ENCODE data around the gene MC5R.
"Not testable (repeated sequence)": the region's sequence is repeated elsewhere in the genome, so short reads cannot be mapped to it uniquely, and the experiment has no call there.

The MC5R gene

GRCh38 chr18:13836559-13836958 is 12.6 kb downstream of the MC5R start:
- Histone ChIP-seq H3K36me3 (ENCODE audit: control insufficient read depth, insufficient read depth, low read length) (no peaks in the 10 kb centered on the region), H3K27me3 (ENCODE audit: control insufficient read depth, insufficient read depth, low read length) (no peaks in the 10 kb centered on the region), H3K4me3 (ENCODE audit: low read depth, low read length) (no peak overlapping the region)

DNA sequence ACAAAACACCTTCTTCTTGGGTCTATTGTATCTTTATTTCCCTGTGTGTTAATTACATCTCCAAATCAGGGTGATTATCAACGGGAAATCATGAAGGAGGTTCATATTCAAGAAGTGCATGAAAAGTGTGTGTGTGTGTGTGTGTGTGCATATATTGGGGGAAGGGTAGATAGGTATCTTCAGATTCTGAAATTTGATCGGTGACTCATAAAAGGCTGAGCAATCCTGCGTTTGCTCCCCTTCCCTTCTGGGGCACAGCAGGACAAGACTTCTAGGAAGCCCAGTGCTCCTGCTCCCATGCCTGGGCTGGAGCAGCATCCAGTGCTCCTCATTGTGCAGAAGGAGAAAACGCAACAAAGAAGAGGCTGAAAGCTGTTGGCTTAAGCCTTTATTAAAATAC is 25.8 kb downstream of the MC5R start:
- H3K9me3 ChIP-seq (ENCODE audit: control insufficient read depth, insufficient read depth, low read depth, low read length), result peaks cover 9% of the 10 kb centered on the region

More at GRCh38 chr18:13836559-13836958, 12.6 kb downstream of the MC5R start:
- no peaks in the 10 kb centered on the region for H3K9me3 ChIP-seq (ENCODE audit: control insufficient read depth, insufficient read depth, low read depth, low read length)
- H3K9ac ChIP-seq (ENCODE audit: low read length), result no peak overlapping the region
- peaks cover 4% of the 10 kb centered on the region; the same call in 1 of the 2 replicates for H3K4me1 ChIP-seq (ENCODE audit: control insufficient read depth, insufficient read depth, low read length)
- no peak overlapping the region for H3K27ac ChIP-seq (ENCODE audit: low read depth, low read length)

GRCh38 chr18:13862898-13863297 is 38.9 kb downstream of the MC5R start:
- H3K4me3 ChIP-seq (ENCODE audit: low read depth, low read length); H3K9me3 ChIP-seq (ENCODE audit: control insufficient read depth, insufficient read depth, low read depth, low read length); H3K27ac ChIP-seq (ENCODE audit: low read depth, low read length); H3K4me1 ChIP-seq (ENCODE audit: control insufficient read depth, insufficient read depth, low read length); H3K9ac ChIP-seq (ENCODE audit: low read length); H3K36me3 ChIP-seq (ENCODE audit: control insufficient read depth, insufficient read depth, low read length): not testable (repeated sequence)
- H3K27me3 ChIP-seq (ENCODE audit: control insufficient read depth, insufficient read depth, low read length), result peaks cover 18% of the 10 kb centered on the region

More for the DNA sequence above, 25.8 kb downstream of the MC5R start:
- no peaks in the 10 kb centered on the region for H3K27me3 ChIP-seq (ENCODE audit: control insufficient read depth, insufficient read depth, low read length)
- no peak overlapping the region for H3K9ac ChIP-seq (ENCODE audit: low read length)
- H3K27ac ChIP-seq (ENCODE audit: low read depth, low read length), result no peak overlapping the region
- H3K36me3 ChIP-seq (ENCODE audit: control insufficient read depth, insufficient read depth, low read length), result no peaks in the 10 kb centered on the region
- no peak overlapping the region for H3K4me3 ChIP-seq (ENCODE audit: low read depth, low read length)
- H3K4me1 ChIP-seq (ENCODE audit: control insufficient read depth, insufficient read depth, low read length), result no peaks in the 10 kb centered on the region

GRCh38 chr18:13868501-13869271 is 44.7 kb downstream of the MC5R start:
- no peaks in the 10 kb centered on the region for H3K36me3 ChIP-seq (ENCODE audit: control insufficient read depth, insufficient read depth, low read length)
- H3K9ac ChIP-seq (ENCODE audit: low read length), result no peak overlapping the region
- no peaks in the 10 kb centered on the region for H3K9me3 ChIP-seq (ENCODE audit: control insufficient read depth, insufficient read depth, low read depth, low read length)
- H3K4me1 ChIP-seq (ENCODE audit: control insufficient read depth, insufficient read depth, low read length), result 0 out of 2 replicates have a peak, but pooled peaks cover 4% of the 10 kb centered on the region
- H3K4me3 ChIP-seq (ENCODE audit: low read depth, low read length), result peak overlapping the region; percentile 66
- H3K27me3 ChIP-seq (ENCODE audit: control insufficient read depth, insufficient read depth, low read length), result peaks cover 55% of the 10 kb centered on the region
- no peak overlapping the region for H3K27ac ChIP-seq (ENCODE audit: low read depth, low read length)

- H3K9ac ChIP-seq (ENCODE audit: low read length), result no peak overlapping the region
- H3K9me3 ChIP-seq (ENCODE audit: control insufficient read depth, insufficient read depth, low read depth, low read length), result no peaks in the 10 kb centered on the region
- H3K4me1 ChIP-seq (ENCODE audit: control insufficient read depth, insufficient read depth, low read length), result 0 out of 2 replicates have a peak, but pooled peaks cover 4% of the 10 kb centered on the region
- no peak overlapping the region for H3K27ac ChIP-seq (ENCODE audit: low read depth, low read length)
- no peak overlapping the region for H3K4me3 ChIP-seq (ENCODE audit: low read depth, low read length)
- no peaks in the 10 kb centered on the region for H3K36me3 ChIP-seq (ENCODE audit: control insufficient read depth, insufficient read depth, low read length)
- H3K27me3 ChIP-seq (ENCODE audit: control insufficient read depth, insufficient read depth, low read length), result peaks cover 49% of the 10 kb centered on the region
Measured at GRCh38 chr18:13871701-13872100, 47.8 kb downstream of the MC5R start.

- Histone ChIP-seq H3K36me3 (ENCODE audit: control insufficient read depth, insufficient read depth, low read length) (no peaks in the 10 kb centered on the region), H3K9ac (ENCODE audit: low read length) (no peak overlapping the region), H3K9me3 (ENCODE audit: control insufficient read depth, insufficient read depth, low read depth, low read length) (no peaks in the 10 kb centered on the region), H3K4me1 (ENCODE audit: control insufficient read depth, insufficient read depth, low read length) (peaks cover 5% of the 10 kb centered on the region; the same call in 1 of the 2 replicates), H3K27me3 (ENCODE audit: control insufficient read depth, insufficient read depth, low read length) (peaks cover 42% of the 10 kb centered on the region), H3K4me3 (ENCODE audit: low read depth, low read length) (no peak overlapping the region), H3K27ac (ENCODE audit: low read depth, low read length) (no peak overlapping the region)
Measured at GRCh38 chr18:13872373-13872772, 48.4 kb downstream of the MC5R start.

DNA sequence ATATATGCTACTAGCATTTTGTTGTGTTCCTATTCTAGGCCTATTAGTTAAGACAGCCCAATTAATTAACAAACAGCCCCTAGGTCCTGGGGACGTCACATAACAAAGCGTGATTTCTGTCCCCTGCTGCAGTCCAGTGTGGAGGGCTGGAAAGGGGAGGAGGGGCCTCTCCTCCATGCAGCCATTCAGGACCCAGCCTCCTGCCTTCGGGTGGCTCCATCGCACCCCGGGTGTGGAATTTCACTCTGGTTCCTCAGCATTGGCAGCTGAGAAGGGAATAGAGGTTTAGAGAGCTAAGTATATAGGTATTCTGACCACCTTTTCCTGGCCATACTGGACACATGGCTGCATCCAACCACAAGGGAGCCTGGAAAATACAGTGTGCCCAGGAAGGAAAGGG is 49.0 kb downstream of the MC5R start:
- no peaks in the 10 kb centered on the region for H3K36me3 ChIP-seq (ENCODE audit: control insufficient read depth, insufficient read depth, low read length)
- H3K27me3 ChIP-seq (ENCODE audit: control insufficient read depth, insufficient read depth, low read length), result peaks cover 36% of the 10 kb centered on the region
- H3K27ac ChIP-seq (ENCODE audit: low read depth, low read length), result no peak overlapping the region
- H3K9ac ChIP-seq (ENCODE audit: low read length), result no peak overlapping the region
- peaks cover 10% of the 10 kb centered on the region for H3K4me1 ChIP-seq (ENCODE audit: control insufficient read depth, insufficient read depth, low read length)
- no peaks in the 10 kb centered on the region for H3K9me3 ChIP-seq (ENCODE audit: control insufficient read depth, insufficient read depth, low read depth, low read length)
- H3K4me3 ChIP-seq (ENCODE audit: low read depth, low read length), result no peak overlapping the region

DNA sequence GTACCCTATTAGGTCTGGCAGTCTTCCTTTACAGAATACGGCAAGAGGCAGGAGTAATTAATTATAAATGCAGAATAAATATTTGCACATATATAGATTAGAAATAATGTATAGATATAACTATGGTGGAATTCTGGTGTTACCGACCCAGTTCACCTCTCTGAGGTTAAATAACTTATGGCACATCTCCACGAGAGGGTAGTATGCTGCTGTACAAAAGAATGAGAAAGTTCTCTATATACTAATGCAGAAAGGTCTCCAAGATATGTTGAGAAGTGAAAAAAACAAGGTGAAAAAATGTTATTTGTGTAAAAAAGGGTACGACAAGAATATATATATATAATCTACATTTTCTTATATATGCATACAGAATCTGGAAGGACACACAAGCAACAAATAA is 50.6 kb downstream of the MC5R start:
- Histone ChIP-seq H3K27ac (ENCODE audit: low read depth, low read length) (no peak overlapping the region), H3K27me3 (ENCODE audit: control insufficient read depth, insufficient read depth, low read length) (peaks cover 20% of the 10 kb centered on the region), H3K4me1 (ENCODE audit: control insufficient read depth, insufficient read depth, low read length) (peaks cover 22% of the 10 kb centered on the region), H3K9ac (ENCODE audit: low read length) (no peak overlapping the region), H3K9me3 (ENCODE audit: control insufficient read depth, insufficient read depth, low read depth, low read length) (no peaks in the 10 kb centered on the region), H3K36me3 (ENCODE audit: control insufficient read depth, insufficient read depth, low read length) (no peaks in the 10 kb centered on the region), H3K4me3 (ENCODE audit: low read depth, low read length) (no peak overlapping the region)
